IPS-18a (cell line): ENCODE data around the gene CACNA1I.
"Not testable (repeated sequence)": the region's sequence is repeated elsewhere in the genome, so short reads cannot be mapped to it uniquely, and the experiment has no call there.

ENCODE experiments used
- H3K27ac ChIP-seq: one replicate; pipeline ENCODE4 v1.5.1; 2013; ENCODE audit warnings: low read length
- H3K27me3 ChIP-seq: one replicate; pipeline ENCODE4 v1.6.1; 2013; ENCODE audit warnings: mild to moderate bottlenecking, low read length; ENCODE audit not compliant: control insufficient read depth, insufficient read depth
- H3K36me3 ChIP-seq: one replicate; pipeline ENCODE4 v1.6.1; 2013; ENCODE audit warnings: low read depth, low read length; ENCODE audit not compliant: control insufficient read depth
- H3K4me1 ChIP-seq: one replicate; pipeline ENCODE4 v1.6.1; 2013; ENCODE audit warnings: low read depth, low read length; ENCODE audit not compliant: control insufficient read depth
- H3K4me3 ChIP-seq: one replicate; pipeline ENCODE4 v1.5.1; 2013; ENCODE audit warnings: low read length
- H3K9ac ChIP-seq: one replicate; pipeline ENCODE4 v1.6.1; 2013; ENCODE audit warnings: mild to moderate bottlenecking, low read length, moderate library complexity
- H3K9me3 ChIP-seq: one replicate; pipeline ENCODE4 v1.6.1; 2013; ENCODE audit warnings: low read depth, low read length; ENCODE audit not compliant: control insufficient read depth

CACNA1I gene

DNA sequence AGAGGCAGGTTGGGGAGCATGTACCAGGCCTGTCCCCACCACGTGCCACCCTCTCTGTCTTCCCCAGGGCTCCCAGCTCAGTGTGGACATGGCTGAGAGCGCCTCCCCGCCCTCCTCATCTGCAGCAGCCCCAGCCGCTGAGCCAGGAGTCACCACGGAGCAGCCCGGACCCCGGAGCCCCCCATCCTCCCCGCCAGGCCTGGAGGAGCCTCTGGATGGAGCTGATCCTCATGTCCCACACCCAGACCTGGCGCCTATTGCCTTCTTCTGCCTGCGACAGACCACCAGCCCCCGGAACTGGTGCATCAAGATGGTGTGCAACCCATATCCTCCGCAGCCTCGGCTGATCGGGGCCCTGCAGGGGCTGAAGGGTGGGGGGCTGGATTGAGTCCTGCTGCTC is at the start of gene CACNA1I:
CACNA1I (plus strand) TSS at position 89 of the 400 bp plus-strand sequence; CDS start at position 89, 0 bp downstream.
- Histone ChIP-seq H3K4me3 (no peak within 1 kb of the TSS), H3K9me3 (no peaks in the 10 kb centered on the region), H3K27me3 (no peaks in the 10 kb centered on the region), H3K4me1 (no peaks in the 10 kb centered on the region), H3K9ac (no peak within 1 kb of the TSS), H3K27ac (no peak within 1 kb of the TSS), H3K36me3 (no peaks in the 10 kb centered on the region)

DNA sequence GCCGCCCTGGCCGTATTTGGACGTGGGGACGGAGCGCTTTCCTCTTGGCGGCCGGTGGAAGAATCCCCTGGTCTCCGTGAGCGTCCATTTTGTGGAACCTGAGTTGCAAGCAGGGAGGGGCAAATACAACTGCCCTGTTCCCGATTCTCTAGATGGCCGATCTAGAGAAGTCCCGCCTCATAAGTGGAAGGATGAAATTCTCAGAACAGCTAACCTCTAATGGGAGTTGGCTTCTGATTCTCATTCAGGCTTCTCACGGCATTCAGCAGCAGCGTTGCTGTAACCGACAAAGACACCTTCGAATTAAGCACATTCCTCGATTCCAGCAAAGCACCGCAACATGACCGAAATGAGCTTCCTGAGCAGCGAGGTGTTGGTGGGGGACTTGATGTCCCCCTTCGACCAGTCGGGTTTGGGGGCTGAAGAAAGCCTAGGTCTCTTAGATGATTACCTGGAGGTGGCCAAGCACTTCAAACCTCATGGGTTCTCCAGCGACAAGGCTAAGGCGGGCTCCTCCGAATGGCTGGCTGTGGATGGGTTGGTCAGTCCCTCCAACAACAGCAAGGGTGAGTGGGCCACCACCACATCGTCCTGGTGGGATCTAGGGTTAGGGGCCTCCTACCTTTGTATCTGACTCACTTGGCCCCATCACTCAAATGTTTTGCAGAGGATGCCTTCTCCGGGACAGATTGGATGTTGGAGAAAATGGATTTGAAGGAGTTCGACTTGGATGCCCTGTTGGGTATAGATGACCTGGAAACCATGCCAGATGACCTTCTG is 49.3 kb upstream of the CACNA1I start:
- H3K9me3 ChIP-seq, result not testable (repeated sequence)
- peak overlapping the region; percentile 99 for H3K9ac ChIP-seq
- peak overlapping the region; percentile 100 for H3K27ac ChIP-seq
- peaks cover 11% of the 10 kb centered on the region for H3K4me1 ChIP-seq
- H3K4me3 ChIP-seq, result peak overlapping the region; percentile 99
- peaks cover 20% of the 10 kb centered on the region for H3K27me3 ChIP-seq
- peaks cover 43% of the 10 kb centered on the region for H3K36me3 ChIP-seq

DNA sequence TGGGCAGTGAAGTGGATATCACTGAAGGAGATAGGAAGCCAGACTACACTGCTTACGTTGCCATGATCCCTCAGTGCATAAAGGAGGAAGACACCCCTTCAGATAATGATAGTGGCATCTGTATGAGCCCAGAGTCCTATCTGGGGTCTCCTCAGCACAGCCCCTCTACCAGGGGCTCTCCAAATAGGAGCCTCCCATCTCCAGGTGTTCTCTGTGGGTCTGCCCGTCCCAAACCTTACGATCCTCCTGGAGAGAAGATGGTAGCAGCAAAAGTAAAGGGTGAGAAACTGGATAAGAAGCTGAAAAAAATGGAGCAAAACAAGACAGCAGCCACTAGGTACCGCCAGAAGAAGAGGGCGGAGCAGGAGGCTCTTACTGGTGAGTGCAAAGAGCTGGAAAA is 48.5 kb upstream of the CACNA1I start:
- not testable (repeated sequence) for H3K9me3 ChIP-seq, H3K27ac ChIP-seq
- Histone ChIP-seq H3K4me3 (peak overlapping the region; percentile 99), H3K9ac (peak overlapping the region; percentile 99), H3K4me1 (peaks cover 11% of the 10 kb centered on the region), H3K27me3 (peaks cover 16% of the 10 kb centered on the region), H3K36me3 (peaks cover 37% of the 10 kb centered on the region)

DNA sequence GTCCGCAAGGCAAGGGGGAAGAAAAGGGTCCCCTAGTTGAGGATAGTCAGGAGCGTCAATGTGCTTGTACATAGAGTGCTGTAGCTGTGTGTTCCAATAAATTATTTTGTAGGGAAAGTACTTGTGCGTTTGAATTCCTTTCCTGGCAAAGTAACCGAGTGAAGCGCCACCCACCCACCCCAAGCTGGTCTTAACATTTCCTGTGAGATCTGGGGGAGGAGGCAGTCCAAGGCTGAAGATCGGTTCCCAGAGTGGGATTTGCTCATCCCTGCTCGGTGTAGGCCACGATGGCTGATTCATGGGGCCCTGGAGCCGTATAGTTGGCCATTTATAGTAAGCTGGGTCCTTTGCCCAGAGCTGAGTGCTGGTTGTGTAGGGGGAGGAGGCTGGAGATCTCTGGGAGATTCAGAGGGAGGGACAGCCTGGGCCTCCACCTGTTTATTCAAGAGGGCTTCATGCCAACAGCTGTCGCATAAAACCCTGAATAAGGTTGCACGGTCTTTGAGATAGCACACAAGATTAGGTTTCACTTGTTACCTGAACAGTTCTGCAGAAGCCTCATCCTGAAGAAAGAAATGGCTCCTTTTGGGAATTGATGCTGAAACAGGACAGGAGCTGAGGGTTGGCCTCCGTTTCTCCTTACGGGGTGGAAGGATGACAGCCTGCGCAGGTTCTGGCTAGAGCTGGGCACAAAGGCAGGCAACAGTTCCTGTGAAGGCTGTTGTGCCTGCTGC is 47.8 kb upstream of the CACNA1I start:
- H3K9ac ChIP-seq, result no peak overlapping the region
- H3K9me3 ChIP-seq, result no peaks in the 10 kb centered on the region
- peaks cover 36% of the 10 kb centered on the region for H3K36me3 ChIP-seq
- peak overlapping the region; percentile 11 for H3K4me3 ChIP-seq
- no peak overlapping the region for H3K27ac ChIP-seq
- H3K4me1 ChIP-seq, result peaks cover 11% of the 10 kb centered on the region
- H3K27me3 ChIP-seq, result peaks cover 10% of the 10 kb centered on the region

DNA sequence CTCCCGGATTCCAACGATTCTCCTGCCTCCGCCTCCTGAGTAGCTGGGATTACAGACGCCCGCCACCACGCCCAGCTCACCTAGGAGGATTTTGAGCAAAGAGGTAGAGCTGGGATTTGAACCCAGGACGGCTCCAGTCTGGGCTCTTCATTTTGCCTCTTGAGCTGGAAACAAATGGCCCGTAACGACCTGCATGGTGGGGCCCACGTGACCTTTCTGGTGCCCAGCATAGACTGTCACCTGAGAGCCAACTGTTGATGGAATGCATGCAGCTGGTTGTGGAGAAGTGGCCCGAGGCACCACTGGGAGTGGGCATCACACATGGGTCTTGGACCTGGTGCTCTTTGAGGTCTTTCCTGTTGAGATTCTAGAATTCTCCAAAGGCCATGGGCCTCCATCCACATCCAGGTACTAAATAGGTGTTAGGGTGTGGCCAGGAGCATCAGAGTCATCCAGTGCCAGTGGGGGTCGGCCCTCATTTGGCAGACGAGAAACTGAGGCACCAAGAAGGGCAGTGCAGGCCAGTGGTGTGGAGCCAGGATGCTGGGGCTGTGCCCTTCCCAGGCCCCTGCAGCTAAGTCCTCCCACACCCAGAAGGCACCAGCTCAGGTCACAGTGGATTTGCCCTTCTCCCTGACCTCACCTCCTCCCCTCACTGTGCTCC is 46.3 kb upstream of the CACNA1I start:
- Histone ChIP-seq H3K9me3 (no peaks in the 10 kb centered on the region), H3K4me1 (peaks cover 3% of the 10 kb centered on the region), H3K36me3 (peaks cover 43% of the 10 kb centered on the region), H3K27me3 (no peaks in the 10 kb centered on the region), H3K27ac (no peak overlapping the region), H3K4me3 (no peak overlapping the region), H3K9ac (no peak overlapping the region)

DNA sequence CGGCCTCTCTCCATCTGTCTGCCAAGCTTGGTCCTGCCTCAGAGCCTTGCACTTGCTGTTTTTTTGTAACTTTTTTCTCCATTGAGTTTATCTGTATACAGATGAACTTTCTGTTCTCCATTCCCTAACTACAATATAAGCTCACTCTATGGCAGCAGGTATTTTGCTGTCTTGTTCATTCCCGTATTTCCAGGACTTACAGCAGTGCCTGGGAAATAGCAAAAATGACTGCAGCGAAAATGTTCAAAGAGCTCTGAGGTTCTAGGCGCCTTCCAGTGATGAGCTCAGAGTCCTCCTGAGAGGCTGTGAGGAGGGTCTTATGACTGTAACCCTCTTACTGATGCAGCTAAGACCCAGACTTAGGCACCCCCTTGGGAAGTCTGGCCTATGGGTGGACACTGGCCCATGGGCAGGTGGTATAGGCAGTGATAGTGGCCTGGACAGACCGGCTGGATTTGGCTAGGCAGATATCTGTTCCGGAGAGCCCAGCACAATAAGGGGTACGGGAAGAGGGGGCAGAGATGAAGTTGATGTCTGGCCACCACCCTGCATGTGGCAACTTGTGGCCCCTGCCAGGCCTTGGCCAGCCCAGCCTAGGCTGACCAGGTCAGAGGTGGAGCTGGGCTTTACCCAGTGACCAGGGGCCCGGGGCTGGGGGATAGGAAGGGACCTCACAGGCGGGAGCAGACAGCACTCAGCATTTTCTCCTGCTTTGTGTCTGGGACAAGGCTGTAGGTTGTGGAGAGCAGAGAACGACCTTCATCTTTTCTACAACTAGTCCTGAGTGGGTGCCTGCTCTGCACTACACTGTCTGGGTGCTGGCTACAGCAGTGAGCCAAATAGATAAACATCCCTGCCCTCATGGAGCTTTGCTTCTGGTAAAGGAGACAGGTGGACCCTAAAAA is 45.5 kb upstream of the CACNA1I start:
- Histone ChIP-seq H3K36me3 (peaks cover 48% of the 10 kb centered on the region), H3K4me3 (no peak overlapping the region), H3K9me3 (no peaks in the 10 kb centered on the region), H3K27me3 (no peaks in the 10 kb centered on the region), H3K27ac (no peak overlapping the region), H3K9ac (no peak overlapping the region), H3K4me1 (peaks cover 6% of the 10 kb centered on the region)

DNA sequence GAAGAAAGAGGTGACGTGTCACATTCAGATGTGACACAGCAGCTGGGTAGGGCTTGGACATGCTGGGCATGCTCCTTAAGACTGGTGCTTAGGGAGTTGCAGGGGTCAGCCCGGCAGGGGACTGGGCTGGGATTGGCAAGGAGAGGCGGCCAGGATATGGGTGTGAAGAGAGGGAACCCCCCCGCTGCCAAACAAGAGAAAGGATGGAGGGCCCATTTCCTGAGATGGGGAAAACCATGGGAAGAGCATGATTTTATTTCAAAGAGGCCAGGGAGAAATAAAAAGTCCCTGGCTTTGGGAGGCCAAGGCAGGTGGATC is 44.9 kb upstream of the CACNA1I start:
- Histone ChIP-seq H3K27me3 (no peaks in the 10 kb centered on the region), H3K9ac (no peak overlapping the region), H3K27ac (no peak overlapping the region), H3K4me1 (peaks cover 6% of the 10 kb centered on the region), H3K9me3 (no peaks in the 10 kb centered on the region), H3K4me3 (no peak overlapping the region), H3K36me3 (peaks cover 48% of the 10 kb centered on the region)

DNA sequence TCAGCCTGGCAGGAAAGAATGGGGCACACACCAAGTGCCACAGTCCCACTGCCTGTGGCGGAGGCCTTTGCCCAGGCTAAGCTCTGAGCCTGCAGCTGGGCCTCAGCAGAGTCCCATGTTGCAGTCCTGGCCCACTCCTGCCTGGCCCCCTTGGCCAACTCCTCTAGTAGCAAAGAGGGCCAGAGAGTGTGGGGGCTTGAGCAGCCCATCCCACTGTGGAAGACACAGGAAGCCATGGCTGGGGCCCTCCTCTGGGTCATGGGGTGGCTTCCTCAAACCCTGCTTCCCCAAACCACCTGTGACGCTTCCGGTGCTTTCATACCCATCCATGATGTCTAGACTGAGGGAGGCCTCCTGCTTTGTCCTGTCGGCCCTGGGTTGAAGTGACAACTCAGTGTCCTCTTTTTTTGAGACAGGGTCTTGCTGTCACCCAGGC is 43.8 kb upstream of the CACNA1I start:
- H3K4me3 ChIP-seq, result no peak overlapping the region
- H3K27ac ChIP-seq, result no peak overlapping the region
- H3K27me3 ChIP-seq, result no peaks in the 10 kb centered on the region
- no peaks in the 10 kb centered on the region for H3K9me3 ChIP-seq
- H3K9ac ChIP-seq, result no peak overlapping the region
- peaks cover 11% of the 10 kb centered on the region for H3K4me1 ChIP-seq
- peaks cover 40% of the 10 kb centered on the region for H3K36me3 ChIP-seq

DNA sequence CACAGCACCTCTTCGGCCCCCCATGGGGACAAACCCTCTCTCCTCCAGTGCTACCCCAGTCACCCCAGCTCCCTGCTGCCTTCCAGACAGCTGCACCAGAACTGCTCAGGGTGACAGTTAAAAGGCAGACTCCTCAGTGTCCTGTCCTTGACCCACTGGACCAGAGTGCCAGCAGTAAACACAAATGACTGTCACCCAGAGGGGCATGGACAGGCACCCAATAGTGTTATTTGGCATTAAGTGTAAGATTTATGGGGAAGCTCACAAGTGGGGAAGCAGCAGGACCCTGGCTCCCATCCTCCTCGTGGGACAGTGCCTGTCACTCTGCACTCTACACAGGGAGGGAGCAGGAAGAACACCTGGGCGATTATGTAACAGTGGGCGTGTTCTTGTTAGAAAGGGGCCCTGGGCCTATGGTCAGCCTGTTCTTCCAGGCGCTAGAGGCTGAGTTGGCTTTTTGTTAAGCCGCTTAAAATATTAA is 43.0 kb upstream of the CACNA1I start:
- H3K27ac ChIP-seq, result no peak overlapping the region
- no peak overlapping the region for H3K4me3 ChIP-seq
- peaks cover 11% of the 10 kb centered on the region for H3K4me1 ChIP-seq
- H3K27me3 ChIP-seq, result no peaks in the 10 kb centered on the region
- H3K9ac ChIP-seq, result no peak overlapping the region
- H3K9me3 ChIP-seq, result no peaks in the 10 kb centered on the region
- peaks cover 33% of the 10 kb centered on the region for H3K36me3 ChIP-seq

DNA sequence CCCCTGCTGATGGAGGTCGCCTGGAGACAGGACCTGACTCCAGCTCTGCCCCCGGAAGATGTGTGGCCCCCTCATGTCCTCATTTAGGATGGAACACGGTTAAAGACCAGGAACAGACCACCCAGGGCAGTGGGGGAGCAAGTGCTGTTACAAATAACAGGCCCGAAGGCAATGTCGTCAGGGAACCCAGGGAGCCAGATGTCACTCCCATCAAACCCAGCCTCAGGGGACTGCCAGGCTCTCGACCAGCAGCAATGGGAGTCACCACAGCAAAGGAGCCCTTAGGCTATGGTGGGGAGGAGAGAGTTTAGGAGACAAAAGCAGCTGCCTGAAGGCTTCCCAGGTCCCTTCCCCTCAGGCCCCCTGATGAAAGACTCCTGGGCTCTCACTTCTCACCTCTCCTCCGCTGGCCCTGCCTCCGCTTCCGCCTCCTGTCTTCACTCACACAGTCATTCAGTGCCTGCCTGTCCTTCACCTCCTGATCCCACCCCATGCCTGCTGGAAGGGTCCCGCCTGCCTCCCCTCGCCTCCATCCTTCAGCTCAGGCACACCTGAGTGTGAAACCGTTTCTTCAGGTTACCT is 42.4 kb upstream of the CACNA1I start:
- H3K36me3 ChIP-seq, result peaks cover 26% of the 10 kb centered on the region
- no peaks in the 10 kb centered on the region for H3K9me3 ChIP-seq
- no peak overlapping the region for H3K9ac ChIP-seq
- H3K4me1 ChIP-seq, result peaks cover 11% of the 10 kb centered on the region
- no peak overlapping the region for H3K27ac ChIP-seq
- H3K27me3 ChIP-seq, result no peaks in the 10 kb centered on the region
- no peak overlapping the region for H3K4me3 ChIP-seq
